BJ (cell line): ENCODE results near the gene SH3RF3. TPM values are rescaled to one million over a fixed set of nuclear protein-coding genes. Genes with fewer than 3 reads are reported as not detected.

Experiments
- CTCF ChIA-PET: fragments of 350-600 bp; formaldehyde crosslinking; extraction: SDS; loops from one replicate; lab custom pipeline; 2021; ENCODE audit warnings: antibody characterized with exemption, inconsistent platforms; lab: Yijun Ruan, JAX
- POLR2A ChIA-PET: fragments of 300-600 bp; sonication (Branson Sonifier 250); formaldehyde crosslinking; extraction: SDS; loops from one replicate; lab custom pipeline; 2021; ENCODE audit warnings: antibody characterized with exemption; lab: Charles Lee
- DNase-seq: peaks from one replicate; pipeline ENCODE4 v3.0.0-alpha.2; 2011; ENCODE audit warnings: low read depth
- H3K27me3 ChIP-seq: 2 replicates; pipeline ENCODE4 v1.6.0; 2011; ENCODE audit warnings: low read length; ENCODE audit not compliant: control insufficient read depth, insufficient read depth
- H3K36me3 ChIP-seq: 2 replicates; pipeline ENCODE4 v1.5.1; 2011; ENCODE audit warnings: low read length; ENCODE audit not compliant: control insufficient read depth, insufficient read depth
- H3K4me3 ChIP-seq: 2 replicates; pipeline ENCODE4 v1.5.1; 2011; ENCODE audit warnings: low read depth, mild to moderate bottlenecking, control low read depth, low read length
- CTCF ChIP-seq: IDR thresholded peaks from 2 replicates; pipeline ENCODE4 v1.5.1; 2011; ENCODE audit warnings: low read depth, mild to moderate bottlenecking, control low read depth, inconsistent platforms, low read length, moderate library complexity; ENCODE audit not compliant: insufficient read depth
- polyA plus RNA-seq: library from polyadenylated mRNA; depleted of rRNA; stranded (reverse); fragments of >200 nt; gene quantifications from 2 replicates; pipeline ENCODE4 v1.2.3, GENCODE V29; 2011

Gene SH3RF3
- polyA plus RNA-seq, 1 experiment: 3.6 TPM

- TF ChIP-seq CTCF: no peak
- ChIA-PET CTCF (no interaction called here), POLR2A (no interaction called here)
These were observed 294.8 kb downstream of the SH3RF3 start for GRCh38 chr2:109423556-109424359.

GRCh38 chr2:109425411-109425810 lies 296.4 kb downstream of the SH3RF3 start:
- ChIA-PET CTCF (interaction anchor here (0.9 to 1.4 kb wide), 2 partner anchors 12 to 89 kb away, joined by 3 read pairs; no protein-coding TSS in a partner anchor), POLR2A (no interaction called here)
- no peak overlapping the region for H3K4me3 ChIP-seq
- H3K36me3 ChIP-seq: peaks cover 2% of the 10 kb centered on the region
- no peak for TF ChIP-seq CTCF
- DNase-seq: no peak
- no peaks in the 10 kb centered on the region for H3K27me3 ChIP-seq

More at GRCh38 chr2:109423556-109424359, 294.8 kb downstream of the SH3RF3 start:
- no peak for DNase-seq
- no peaks in the 10 kb centered on the region for H3K27me3 ChIP-seq
- no peak overlapping the region for H3K4me3 ChIP-seq
- H3K36me3 ChIP-seq: peaks cover 2% of the 10 kb centered on the region

GRCh38 chr2:109427661-109428091 lies 298.7 kb downstream of the SH3RF3 start:
- ChIA-PET CTCF (no interaction called here), POLR2A (no interaction called here)
- Histone ChIP-seq H3K27me3 (no peaks in the 10 kb centered on the region), H3K4me3 (no peak overlapping the region), H3K36me3 (peaks cover 2% of the 10 kb centered on the region)
- no peak for DNase-seq
- TF ChIP-seq CTCF: no peak

GRCh38 chr2:109428281-109428680 lies 299.3 kb downstream of the SH3RF3 start:
- CTCF ChIA-PET: no interaction called here
- Histone ChIP-seq H3K36me3 (peaks cover under 1% of the 10 kb centered on the region), H3K27me3 (no peaks in the 10 kb centered on the region), H3K4me3 (no peak overlapping the region)
- DNase-seq: no peak
- POLR2A ChIA-PET: no interaction called here
- TF ChIP-seq CTCF: no peak

GRCh38 chr2:109428841-109429566 lies 300.0 kb downstream of the SH3RF3 start:
- Histone ChIP-seq H3K4me3 (no peak overlapping the region), H3K27me3 (no peaks in the 10 kb centered on the region), H3K36me3 (no peaks in the 10 kb centered on the region; the same call in 1 of the 2 replicates)
- ChIA-PET POLR2A (no interaction called here), CTCF (interaction anchor here (1.0 to 1.3 kb wide), 2 partner anchors 9 to 19 kb away, joined by 3 to 4 read pairs; no protein-coding TSS in a partner anchor)
- DNase-seq: no peak
- no peak for TF ChIP-seq CTCF
